Activated CD8-positive, alpha-beta memory T cell treated with anti-CD3 and anti-CD28 coated beads, Interleukin-2, amount 50 U/mL, for 1 hour (primary cell): ENCODE data around the gene MAP3K20.
"Not testable (repeated sequence)": the region's sequence is repeated elsewhere in the genome, so short reads cannot be mapped to it uniquely, and the experiment has no call there.

Experiments
- DNase-seq: peaks from one replicate; pipeline ENCODE4 v3.0.0-alpha.2; 2020; ENCODE audit errors: extremely low read depth

The MAP3K20 gene

GRCh38 chr2:173280853-173281252, 205.2 kb downstream of the MAP3K20 start:
- DNase-seq: no peak

- DNase-seq: not testable (repeated sequence)
Measured at GRCh38 chr2:173281898-173282297, 206.3 kb downstream of the MAP3K20 start.

GRCh38 chr2:173282795-173283545, 207.3 kb downstream of the MAP3K20 start:
- no peak for DNase-seq

- no peak for DNase-seq
Measured at GRCh38 chr2:173286153-173286809, 210.6 kb downstream of the MAP3K20 start.

- no peak for DNase-seq
Measured at GRCh38 chr2:173287594-173287993, 211.9 kb downstream of the MAP3K20 start.

- no peak for DNase-seq
Measured at GRCh38 chr2:173288561-173288960, 212.9 kb downstream of the MAP3K20 start.

GRCh38 chr2:173290046-173290445, 214.4 kb downstream of the MAP3K20 start:
- no peak for DNase-seq

GRCh38 chr2:173290518-173290917, 214.9 kb downstream of the MAP3K20 start:
- no peak for DNase-seq

GRCh38 chr2:173291412-173291811, 215.8 kb downstream of the MAP3K20 start:
- DNase-seq: no peak

GRCh38 chr2:173296235-173296634, 220.6 kb downstream of the MAP3K20 start:
- DNase-seq: no peak

GRCh38 chr2:173298536-173299097, 223.0 kb downstream of the MAP3K20 start:
- DNase-seq: no peak

- DNase-seq: no peak
Measured at GRCh38 chr2:173299764-173300163, 224.1 kb downstream of the MAP3K20 start.

GRCh38 chr2:173300458-173300857, 224.8 kb downstream of the MAP3K20 start:
- DNase-seq: no peak

GRCh38 chr2:173301549-173301948, 225.9 kb downstream of the MAP3K20 start:
- DNase-seq: not testable (repeated sequence)

- DNase-seq: no peak
Measured at GRCh38 chr2:173305303-173305702, 229.7 kb downstream of the MAP3K20 start.

GRCh38 chr2:173307293-173307692, 231.6 kb downstream of the MAP3K20 start:
- no peak for DNase-seq

GRCh38 chr2:173309370-173309769, 233.7 kb downstream of the MAP3K20 start:
- not testable (repeated sequence) for DNase-seq

- DNase-seq: no peak
Measured at GRCh38 chr2:173311844-173312606, 236.4 kb downstream of the MAP3K20 start.
